Stomach (tissue), 4 donors: Measurements from ENCODE around the gene DCAF5.

Experiments used
- EP300 ChIP-seq: sonication (generic); formaldehyde crosslinking; IDR thresholded peaks from one replicate; pipeline ENCODE4 v1.6.1; 2017; ENCODE audit warnings: antibody characterized with exemption
- POLR2AphosphoS5 ChIP-seq, 3 donors: sonication (generic); formaldehyde crosslinking; IDR thresholded peaks; one replicate each; pipeline ENCODE4 v1.6.1; 2016; ENCODE audit warnings: antibody characterized with exemption in 3 of 3

GRCh38 chr14:69199786-69200185 lies 46.9 kb upstream of the DCAF5 start:
- TF ChIP-seq POLR2AphosphoS5 (IDR thresholded peaks at IDR 0.05) (no peak), EP300 (no peak)
